GM20000 (cell line): ENCODE results near the gene SLC25A27.

Experiments
- DNase-seq: peaks from one replicate; pipeline ENCODE4 v3.0.0; 2012; ENCODE audit warnings: low spot score
- TF ChIP-seq, protein P1 (sequence below): IDR thresholded peaks from 2 replicates; pipeline ENCODE4 v1.5.1; 2012; ENCODE audit warnings: mild to moderate bottlenecking, control low read depth; ENCODE audit errors: extremely low read depth, missing control alignments

The SLC25A27 gene

GRCh38 chr6:46711491-46711890 is 58.7 kb downstream of the SLC25A27 start:
- DNase-seq, result no peak
- TF ChIP-seq, protein P1, sequence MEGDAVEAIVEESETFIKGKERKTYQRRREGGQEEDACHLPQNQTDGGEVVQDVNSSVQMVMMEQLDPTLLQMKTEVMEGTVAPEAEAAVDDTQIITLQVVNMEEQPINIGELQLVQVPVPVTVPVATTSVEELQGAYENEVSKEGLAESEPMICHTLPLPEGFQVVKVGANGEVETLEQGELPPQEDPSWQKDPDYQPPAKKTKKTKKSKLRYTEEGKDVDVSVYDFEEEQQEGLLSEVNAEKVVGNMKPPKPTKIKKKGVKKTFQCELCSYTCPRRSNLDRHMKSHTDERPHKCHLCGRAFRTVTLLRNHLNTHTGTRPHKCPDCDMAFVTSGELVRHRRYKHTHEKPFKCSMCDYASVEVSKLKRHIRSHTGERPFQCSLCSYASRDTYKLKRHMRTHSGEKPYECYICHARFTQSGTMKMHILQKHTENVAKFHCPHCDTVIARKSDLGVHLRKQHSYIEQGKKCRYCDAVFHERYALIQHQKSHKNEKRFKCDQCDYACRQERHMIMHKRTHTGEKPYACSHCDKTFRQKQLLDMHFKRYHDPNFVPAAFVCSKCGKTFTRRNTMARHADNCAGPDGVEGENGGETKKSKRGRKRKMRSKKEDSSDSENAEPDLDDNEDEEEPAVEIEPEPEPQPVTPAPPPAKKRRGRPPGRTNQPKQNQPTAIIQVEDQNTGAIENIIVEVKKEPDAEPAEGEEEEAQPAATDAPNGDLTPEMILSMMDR, result no peak

GRCh38 chr6:46715141-46715540 is 62.4 kb downstream of the SLC25A27 start:
- DNase-seq, result no peak
- TF ChIP-seq, protein P1, result no peak

GRCh38 chr6:46719099-46719498 is 66.3 kb downstream of the SLC25A27 start:
- DNase-seq, result no peak
- TF ChIP-seq, protein P1, result no peak

DNA sequence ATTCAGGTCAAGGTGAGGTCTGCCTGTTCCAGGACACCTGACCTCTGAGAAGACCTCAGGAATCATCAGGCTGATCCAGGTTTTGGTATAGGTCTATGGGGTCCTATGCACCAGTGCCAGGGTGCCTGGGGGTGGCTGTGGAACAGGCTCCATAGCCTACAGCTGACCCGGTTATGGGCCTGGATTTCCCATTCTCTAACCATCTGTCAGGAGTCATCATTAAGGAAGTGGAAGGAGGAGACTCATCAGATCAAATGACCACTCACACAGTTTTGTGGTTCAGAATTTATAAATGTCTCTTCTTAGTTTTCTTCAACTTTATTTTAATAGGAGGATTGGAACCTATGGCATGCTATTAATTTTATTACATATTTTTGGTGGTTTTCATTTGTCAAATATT is 67.6 kb downstream of the SLC25A27 start:
- TF ChIP-seq, protein P1, result no peak
- no peak for DNase-seq
